Measurements from ENCODE around the gene GCLM.

- TF ChIP-seq EP300 (IDR thresholded peaks at IDR 0.05) = no peak
- no peak for TF ChIP-seq POLR2A (IDR thresholded peaks at IDR 0.05)
Measured at GRCh38 chr1:93839307-93839706, 69.9 kb downstream of the GCLM start.

All from gastroesophageal sphincter (tissue), 2 donors.